ENCODE results near the gene L2HGDH.

L2HGDH gene

GRCh38 chr14:50285861-50286260, 26.2 kb downstream of the L2HGDH start:
- no peak for DNase-seq

GRCh38 chr14:50272498-50272897, 39.5 kb downstream of the L2HGDH start:
- no peak for DNase-seq

- DNase-seq = no peak
Observed at GRCh38 chr14:50270932-50271331, 41.1 kb downstream of the L2HGDH start.

GRCh38 chr14:50265029-50265428, 47.0 kb downstream of the L2HGDH start:
- no peak for DNase-seq

GRCh38 chr14:50263321-50263720, 48.7 kb downstream of the L2HGDH start:
- no peak for DNase-seq

GRCh38 chr14:50262865-50263264, 49.2 kb downstream of the L2HGDH start:
- no peak for DNase-seq

GRCh38 chr14:50260511-50260910, 51.5 kb downstream of the L2HGDH start:
- peak; percentile 52 for DNase-seq

GRCh38 chr14:50260072-50260471, 52.0 kb downstream of the L2HGDH start:
- DNase-seq = no peak

GRCh38 chr14:50257732-50258131, 54.3 kb downstream of the L2HGDH start:
- no peak for DNase-seq

GRCh38 chr14:50254248-50254647, 57.8 kb downstream of the L2HGDH start:
- DNase-seq = no peak

- no peak for DNase-seq
Observed at GRCh38 chr14:50249136-50249775, 62.8 kb downstream of the L2HGDH start.

- DNase-seq = no peak
Observed at GRCh38 chr14:50247245-50247644, 64.8 kb downstream of the L2HGDH start.

- DNase-seq = no peak
Observed at GRCh38 chr14:50242566-50243310, 69.3 kb downstream of the L2HGDH start.

GRCh38 chr14:50242096-50242495, 69.9 kb downstream of the L2HGDH start:
- no peak for DNase-seq

- DNase-seq = no peak
Observed at GRCh38 chr14:50237427-50237826, 74.6 kb downstream of the L2HGDH start.

- DNase-seq = peak; percentile 46
Observed at GRCh38 chr14:50233951-50234250, 78.1 kb downstream of the L2HGDH start.

- no peak for DNase-seq
Observed at GRCh38 chr14:50233166-50233950, 78.7 kb downstream of the L2HGDH start.

GRCh38 chr14:50232276-50232642, 79.8 kb downstream of the L2HGDH start:
- no peak for DNase-seq

- peak; percentile 82 for DNase-seq
Observed at GRCh38 chr14:50231475-50232275, 80.4 kb downstream of the L2HGDH start, which contains the start of gene SOS2. TSS of gene SOS2 (minus strand) at chr14:50231578. CDS start at chr14:50231283, 295 bp downstream.

GRCh38 chr14:50230701-50231474, 81.1 kb downstream of the L2HGDH start:
- peak; percentile 76 for DNase-seq

GRCh38 chr14:50230401-50230700, 81.7 kb downstream of the L2HGDH start:
- no peak for DNase-seq

GRCh38 chr14:50229681-50230080, 82.3 kb downstream of the L2HGDH start:
- DNase-seq = no peak

GRCh38 chr14:50228313-50228712, 83.7 kb downstream of the L2HGDH start:
- DNase-seq = no peak

Data from CD4-positive, alpha-beta T cell treated with Interleukin-4 for 4 hours (primary cell).